Ishikawa (cell line): ENCODE measurements around the gene CHCHD3.

ENCODE experiments used
- CEBPB ChIP-seq: IDR thresholded peaks from 2 replicates; pipeline ENCODE4 v1.6.1; 2012
- CREB1 ChIP-seq: IDR thresholded peaks from 2 replicates; pipeline ENCODE4 v1.6.1; 2012; ENCODE audit warnings: low read depth
- EGR1 ChIP-seq: IDR thresholded peaks from 2 replicates; pipeline ENCODE4 v1.6.1; 2012
- EP300 ChIP-seq: IDR thresholded peaks from 2 replicates; pipeline ENCODE4 v1.6.1; 2012; ENCODE audit warnings: borderline replicate concordance
- FOXM1 ChIP-seq: IDR thresholded peaks from 2 replicates; pipeline ENCODE4 v1.6.1; 2012; ENCODE audit warnings: low read depth, borderline replicate concordance
- MAX ChIP-seq: IDR thresholded peaks from 2 replicates; pipeline ENCODE4 v1.6.1; 2012
- NFIC ChIP-seq: IDR thresholded peaks from 2 replicates; pipeline ENCODE4 v1.6.1; 2012
- RAD21 ChIP-seq: IDR thresholded peaks from 2 replicates; pipeline ENCODE4 v1.6.1; 2012; ENCODE audit warnings: low read depth
- TAF1 ChIP-seq: IDR thresholded peaks from 2 replicates; pipeline ENCODE4 v1.6.1; 2012; ENCODE audit warnings: low read depth, mild to moderate bottlenecking
- TCF12 ChIP-seq: IDR thresholded peaks from 2 replicates; pipeline ENCODE4 v1.6.1; 2012; ENCODE audit warnings: low read depth
- TEAD4 ChIP-seq: IDR thresholded peaks from 2 replicates; pipeline ENCODE4 v1.6.1; 2012
- USF1 ChIP-seq: IDR thresholded peaks from 2 replicates; pipeline ENCODE4 v1.6.1; 2012
- YY1 ChIP-seq: IDR thresholded peaks from 2 replicates; pipeline ENCODE4 v1.6.1; 2012; ENCODE audit warnings: low read depth
- ZBTB7A ChIP-seq: IDR thresholded peaks from 2 replicates; pipeline ENCODE4 v1.6.1; 2012; ENCODE audit warnings: low read depth
- TF ChIP-seq, protein P1 (sequence below): IDR thresholded peaks from 2 replicates; pipeline ENCODE4 v1.6.1; 2012; ENCODE audit warnings: low read depth, mild to moderate bottlenecking

The CHCHD3 gene

DNA sequence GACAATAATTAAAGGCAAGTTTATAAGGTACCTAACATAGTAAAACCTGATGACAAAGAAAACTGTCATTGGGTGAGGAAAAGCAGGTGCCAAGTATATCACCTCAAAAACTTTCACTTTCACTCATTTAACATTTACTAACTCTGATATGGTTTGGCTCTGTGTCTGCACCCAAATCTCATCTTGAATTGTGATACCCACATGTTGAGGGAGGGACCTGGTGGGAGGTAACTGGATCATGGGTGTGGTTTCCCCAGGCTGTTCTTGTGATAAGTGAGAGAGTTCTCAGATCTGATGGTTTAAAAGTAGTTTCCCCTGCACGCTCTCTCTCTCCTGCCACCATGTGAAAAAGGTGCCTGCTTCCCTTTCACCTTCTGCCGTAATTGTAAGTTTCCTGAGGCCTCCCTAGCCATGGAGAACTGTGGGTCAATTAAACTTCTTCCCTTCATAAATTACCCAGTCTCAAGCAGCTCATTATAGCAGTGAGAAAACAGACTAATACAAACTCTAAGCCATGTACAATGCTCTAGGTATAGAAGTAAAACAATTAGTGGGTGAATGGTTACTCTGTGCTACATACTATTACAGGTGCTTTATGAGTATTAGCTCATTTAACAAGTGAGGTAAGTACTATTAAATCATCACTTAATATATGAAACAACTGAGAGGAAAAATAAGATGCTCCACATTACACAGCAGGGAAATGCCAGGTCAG, 199.0 kb downstream of the CHCHD3 start:
- TF ChIP-seq, protein P1, sequence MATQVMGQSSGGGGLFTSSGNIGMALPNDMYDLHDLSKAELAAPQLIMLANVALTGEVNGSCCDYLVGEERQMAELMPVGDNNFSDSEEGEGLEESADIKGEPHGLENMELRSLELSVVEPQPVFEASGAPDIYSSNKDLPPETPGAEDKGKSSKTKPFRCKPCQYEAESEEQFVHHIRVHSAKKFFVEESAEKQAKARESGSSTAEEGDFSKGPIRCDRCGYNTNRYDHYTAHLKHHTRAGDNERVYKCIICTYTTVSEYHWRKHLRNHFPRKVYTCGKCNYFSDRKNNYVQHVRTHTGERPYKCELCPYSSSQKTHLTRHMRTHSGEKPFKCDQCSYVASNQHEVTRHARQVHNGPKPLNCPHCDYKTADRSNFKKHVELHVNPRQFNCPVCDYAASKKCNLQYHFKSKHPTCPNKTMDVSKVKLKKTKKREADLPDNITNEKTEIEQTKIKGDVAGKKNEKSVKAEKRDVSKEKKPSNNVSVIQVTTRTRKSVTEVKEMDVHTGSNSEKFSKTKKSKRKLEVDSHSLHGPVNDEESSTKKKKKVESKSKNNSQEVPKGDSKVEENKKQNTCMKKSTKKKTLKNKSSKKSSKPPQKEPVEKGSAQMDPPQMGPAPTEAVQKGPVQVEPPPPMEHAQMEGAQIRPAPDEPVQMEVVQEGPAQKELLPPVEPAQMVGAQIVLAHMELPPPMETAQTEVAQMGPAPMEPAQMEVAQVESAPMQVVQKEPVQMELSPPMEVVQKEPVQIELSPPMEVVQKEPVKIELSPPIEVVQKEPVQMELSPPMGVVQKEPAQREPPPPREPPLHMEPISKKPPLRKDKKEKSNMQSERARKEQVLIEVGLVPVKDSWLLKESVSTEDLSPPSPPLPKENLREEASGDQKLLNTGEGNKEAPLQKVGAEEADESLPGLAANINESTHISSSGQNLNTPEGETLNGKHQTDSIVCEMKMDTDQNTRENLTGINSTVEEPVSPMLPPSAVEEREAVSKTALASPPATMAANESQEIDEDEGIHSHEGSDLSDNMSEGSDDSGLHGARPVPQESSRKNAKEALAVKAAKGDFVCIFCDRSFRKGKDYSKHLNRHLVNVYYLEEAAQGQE: no peak
- TF ChIP-seq MAX: no peak
- no peak for TF ChIP-seq EGR1
- TF ChIP-seq ZBTB7A: no peak
- no peak for TF ChIP-seq TEAD4
- no peak for TF ChIP-seq EP300
- TF ChIP-seq CREB1: no peak
- no peak for TF ChIP-seq TCF12
- no peak for TF ChIP-seq FOXM1

DNA sequence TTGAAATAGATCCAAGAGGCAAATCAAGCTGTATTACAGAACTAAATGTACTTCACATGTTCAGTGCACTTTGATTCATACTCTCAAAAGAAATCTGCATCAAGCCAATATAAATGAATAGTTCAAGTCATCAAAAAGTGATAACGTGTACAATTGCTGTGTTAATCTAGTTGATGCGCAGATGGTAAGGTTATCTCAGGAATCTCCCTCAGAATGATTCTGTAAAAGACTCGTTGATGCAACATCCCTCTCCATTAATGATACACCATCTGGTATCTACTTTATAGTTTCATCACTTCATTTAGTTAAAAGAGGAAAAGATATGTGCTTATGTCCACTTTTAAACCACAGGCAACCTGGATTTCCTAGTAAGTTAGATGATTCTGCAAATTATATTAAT, 200.6 kb downstream of the CHCHD3 start:
- TF ChIP-seq USF1: no peak
- no peak for TF ChIP-seq FOXM1
- TF ChIP-seq ZBTB7A: no peak
- TF ChIP-seq TCF12: no peak
- no peak for TF ChIP-seq TEAD4
- no peak for TF ChIP-seq NFIC
- no peak for TF ChIP-seq TAF1
- TF ChIP-seq, protein P1: no peak
- TF ChIP-seq EP300: no peak
- no peak for TF ChIP-seq MAX
- no peak for TF ChIP-seq CEBPB

GRCh38 chr7:132879579-132879978, 202.3 kb downstream of the CHCHD3 start:
- TF ChIP-seq EP300 (no peak), EGR1 (no peak), CREB1 (no peak), ZBTB7A (no peak), RAD21 (no peak), TAF1 (no peak), TEAD4 (no peak), CEBPB (no peak), USF1 (no peak), YY1 (no peak), MAX (no peak), NFIC (no peak), FOXM1 (no peak), TCF12 (no peak)
- TF ChIP-seq, protein P1: no peak

DNA sequence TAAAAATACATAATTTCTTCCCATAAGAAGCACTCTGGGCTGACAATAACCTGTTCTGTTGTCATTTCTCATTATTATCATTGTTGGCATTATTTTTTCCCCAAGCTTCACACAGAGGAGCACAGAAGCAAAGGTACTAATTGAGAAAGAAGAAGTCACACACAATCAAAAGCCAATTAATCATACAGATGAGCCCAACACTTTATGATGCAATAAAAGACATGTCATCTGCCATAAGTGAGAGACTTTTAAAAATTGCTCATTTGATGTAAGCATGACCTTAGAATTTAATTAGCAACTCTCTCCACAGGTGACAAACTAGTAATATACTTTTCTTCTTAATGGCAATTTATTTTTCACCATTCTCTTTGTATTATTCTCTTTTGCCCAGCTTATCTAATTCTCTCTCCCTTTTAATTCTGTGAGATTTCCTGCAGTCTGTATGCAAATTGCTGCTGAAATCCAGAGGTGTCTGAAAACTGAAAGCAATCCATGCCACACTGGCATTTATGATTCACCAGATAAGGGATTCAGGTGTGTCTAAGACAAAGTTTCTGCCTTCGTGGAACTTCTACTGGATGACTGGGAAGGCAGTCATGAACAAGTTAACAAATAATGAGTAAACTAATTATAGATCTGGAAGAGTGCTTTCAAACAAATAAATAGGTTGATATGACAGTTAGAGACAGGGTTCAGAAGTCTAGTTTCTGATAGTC, 203.5 kb downstream of the CHCHD3 start:
- no peak for TF ChIP-seq RAD21
